Esophagus muscularis mucosa (tissue), 3 donors: ENCODE measurements around the gene SIRPG.

Experiments
- CTCF ChIP-seq, 3 experiments: fragments of 200-600 bp in 2 of 3; fragments of 450-650 bp in 1 of 3; sonication (generic) in 2 of 3; IDR thresholded peaks; one replicate each; pipeline ENCODE4 v1.5.1; 2017 to 2019; ENCODE audit warnings: antibody characterized with exemption in 3 of 3, mild to moderate bottlenecking in 2 of 3, moderate library complexity in 1 of 3
- POLR2A ChIP-seq: fragments of 450-650 bp; IDR thresholded peaks from one replicate; pipeline ENCODE4 v1.6.1; 2017; ENCODE audit warnings: antibody characterized with exemption, moderate library complexity, mild to moderate bottlenecking, low read depth
- POLR2AphosphoS5 ChIP-seq, 2 donors: sonication (generic); formaldehyde crosslinking; IDR thresholded peaks; one replicate each; pipeline ENCODE4 v1.6.1; 2017; ENCODE audit warnings: antibody characterized with exemption in 2 of 2

- TF ChIP-seq POLR2AphosphoS5 (IDR thresholded peaks at IDR 0.05) = no peak
- TF ChIP-seq POLR2A = no peak
- TF ChIP-seq CTCF (IDR thresholded peaks at IDR 0.05) = no peak
These were observed 30.4 kb downstream of the SIRPG start for GRCh38 chr20:1627200-1627550.
